ENCODE measurements around the gene LZTS3. TPM values are rescaled to one million over a fixed set of nuclear protein-coding genes. Genes with fewer than 3 reads are reported as not detected.

Gene LZTS3
- total and polyA plus RNA-seq, 2 of the 13 experiments (the other 11 are each of a cell fraction or from before 2014, with no cell fraction given): 10.1 to 31.3 TPM

DNA sequence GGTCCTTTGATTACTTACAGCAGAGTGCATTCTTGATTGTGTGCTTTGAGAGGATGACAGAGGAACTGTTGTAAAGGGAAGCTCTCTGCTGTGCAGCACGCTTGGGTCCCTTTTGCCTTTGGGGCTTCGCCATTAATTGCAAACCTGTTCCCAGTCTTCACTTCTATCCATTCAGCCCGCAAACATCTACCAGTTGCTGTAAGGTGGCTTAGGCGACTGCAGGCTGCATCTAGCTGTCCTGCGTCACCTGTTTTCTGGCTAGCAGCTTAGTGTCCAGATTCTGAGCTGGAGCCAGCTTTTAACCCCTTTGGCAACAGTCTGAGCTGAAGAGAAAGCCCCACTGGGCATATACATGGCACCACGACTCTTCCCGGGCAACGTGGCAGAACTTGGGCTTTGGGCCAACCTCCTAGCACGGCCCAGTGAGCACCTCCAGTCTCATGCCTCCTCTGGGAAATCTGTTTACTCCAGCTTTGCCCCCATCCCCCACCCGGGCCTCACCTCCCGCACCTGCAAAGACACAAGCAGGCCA is 11.2 kb downstream of the LZTS3 start (continued):
- TF ChIP-seq, protein P1, sequence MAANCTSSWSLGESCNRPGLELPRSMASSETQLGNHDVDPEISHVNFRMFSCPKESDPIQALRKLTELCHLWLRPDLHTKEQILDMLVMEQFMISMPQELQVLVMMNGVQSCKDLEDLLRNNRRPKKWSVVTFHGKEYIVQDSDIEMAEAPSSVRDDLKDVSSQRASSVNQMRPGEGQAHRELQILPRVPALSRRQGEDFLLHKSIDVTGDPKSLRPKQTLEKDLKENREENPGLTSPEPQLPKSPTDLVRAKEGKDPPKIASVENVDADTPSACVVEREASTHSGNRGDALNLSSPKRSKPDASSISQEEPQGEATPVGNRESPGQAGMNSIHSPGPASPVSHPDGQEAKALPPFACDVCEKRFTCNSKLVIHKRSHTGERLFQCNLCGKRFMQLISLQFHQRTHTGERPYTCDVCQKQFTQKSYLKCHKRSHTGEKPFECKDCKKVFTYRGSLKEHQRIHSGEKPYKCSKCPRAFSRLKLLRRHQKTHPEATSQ (CRISPR knock-in tag; IDR thresholded peaks at IDR 0.05; ENCODE audit: borderline replicate concordance): no peak
- TF ChIP-seq, protein P2, sequence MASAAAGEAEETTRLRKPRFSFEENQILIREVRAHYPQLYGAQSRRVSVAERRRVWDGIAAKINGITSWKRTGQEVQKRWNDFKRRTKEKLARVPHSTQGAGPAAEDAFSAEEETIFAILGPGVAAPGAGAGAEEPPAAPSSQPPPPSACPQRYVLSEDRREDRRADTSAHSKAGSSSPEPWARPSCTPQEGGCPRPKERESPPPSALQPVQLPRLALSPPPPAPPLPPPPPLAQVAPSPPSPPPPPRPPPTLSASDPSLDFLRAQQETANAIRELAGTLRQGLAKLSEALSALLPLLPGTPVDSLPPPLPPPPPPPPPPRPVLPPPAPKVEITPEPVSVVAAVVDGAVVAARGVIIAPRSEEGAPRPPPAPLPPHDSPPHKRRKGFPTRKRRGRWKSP (CRISPR knock-in tag; IDR thresholded peaks at IDR 0.05): no peak
- TF ChIP-seq ZNF850 (CRISPR knock-in tag; conservative IDR thresholded peaks at IDR 0.05) (no peak), HDAC2 (CRISPR knock-in tag; IDR thresholded peaks at IDR 0.05) (no peak), ZNF841 (CRISPR knock-in tag; IDR thresholded peaks at IDR 0.05; ENCODE audit: borderline replicate concordance) (no peak), KLF9 (CRISPR knock-in tag; IDR thresholded peaks at IDR 0.05; ENCODE audit: low read depth) (no peak), NR2C2 (CRISPR knock-in tag; IDR thresholded peaks at IDR 0.05; ENCODE audit: borderline replicate concordance) (no peak), NONO (IDR thresholded peaks at IDR 0.05) (no peak), NONO (CRISPR knock-in tag; conservative IDR thresholded peaks at IDR 0.05) (no peak), SMARCE1 (IDR thresholded peaks at IDR 0.05; ENCODE audit: borderline replicate concordance) (no peak), ZNF451 (CRISPR knock-in tag; IDR thresholded peaks at IDR 0.05) (no peak), CEBPG (CRISPR knock-in tag; IDR thresholded peaks at IDR 0.05) (no peak)
- TF ChIP-seq, protein P3, sequence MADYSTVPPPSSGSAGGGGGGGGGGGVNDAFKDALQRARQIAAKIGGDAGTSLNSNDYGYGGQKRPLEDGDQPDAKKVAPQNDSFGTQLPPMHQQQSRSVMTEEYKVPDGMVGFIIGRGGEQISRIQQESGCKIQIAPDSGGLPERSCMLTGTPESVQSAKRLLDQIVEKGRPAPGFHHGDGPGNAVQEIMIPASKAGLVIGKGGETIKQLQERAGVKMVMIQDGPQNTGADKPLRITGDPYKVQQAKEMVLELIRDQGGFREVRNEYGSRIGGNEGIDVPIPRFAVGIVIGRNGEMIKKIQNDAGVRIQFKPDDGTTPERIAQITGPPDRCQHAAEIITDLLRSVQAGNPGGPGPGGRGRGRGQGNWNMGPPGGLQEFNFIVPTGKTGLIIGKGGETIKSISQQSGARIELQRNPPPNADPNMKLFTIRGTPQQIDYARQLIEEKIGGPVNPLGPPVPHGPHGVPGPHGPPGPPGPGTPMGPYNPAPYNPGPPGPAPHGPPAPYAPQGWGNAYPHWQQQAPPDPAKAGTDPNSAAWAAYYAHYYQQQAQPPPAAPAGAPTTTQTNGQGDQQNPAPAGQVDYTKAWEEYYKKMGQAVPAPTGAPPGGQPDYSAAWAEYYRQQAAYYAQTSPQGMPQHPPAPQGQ (CRISPR knock-in tag; IDR thresholded peaks at IDR 0.05; ENCODE audit: borderline replicate concordance): no peak; the same call in 1 of the 2 replicates
- TF ChIP-seq, protein P4, sequence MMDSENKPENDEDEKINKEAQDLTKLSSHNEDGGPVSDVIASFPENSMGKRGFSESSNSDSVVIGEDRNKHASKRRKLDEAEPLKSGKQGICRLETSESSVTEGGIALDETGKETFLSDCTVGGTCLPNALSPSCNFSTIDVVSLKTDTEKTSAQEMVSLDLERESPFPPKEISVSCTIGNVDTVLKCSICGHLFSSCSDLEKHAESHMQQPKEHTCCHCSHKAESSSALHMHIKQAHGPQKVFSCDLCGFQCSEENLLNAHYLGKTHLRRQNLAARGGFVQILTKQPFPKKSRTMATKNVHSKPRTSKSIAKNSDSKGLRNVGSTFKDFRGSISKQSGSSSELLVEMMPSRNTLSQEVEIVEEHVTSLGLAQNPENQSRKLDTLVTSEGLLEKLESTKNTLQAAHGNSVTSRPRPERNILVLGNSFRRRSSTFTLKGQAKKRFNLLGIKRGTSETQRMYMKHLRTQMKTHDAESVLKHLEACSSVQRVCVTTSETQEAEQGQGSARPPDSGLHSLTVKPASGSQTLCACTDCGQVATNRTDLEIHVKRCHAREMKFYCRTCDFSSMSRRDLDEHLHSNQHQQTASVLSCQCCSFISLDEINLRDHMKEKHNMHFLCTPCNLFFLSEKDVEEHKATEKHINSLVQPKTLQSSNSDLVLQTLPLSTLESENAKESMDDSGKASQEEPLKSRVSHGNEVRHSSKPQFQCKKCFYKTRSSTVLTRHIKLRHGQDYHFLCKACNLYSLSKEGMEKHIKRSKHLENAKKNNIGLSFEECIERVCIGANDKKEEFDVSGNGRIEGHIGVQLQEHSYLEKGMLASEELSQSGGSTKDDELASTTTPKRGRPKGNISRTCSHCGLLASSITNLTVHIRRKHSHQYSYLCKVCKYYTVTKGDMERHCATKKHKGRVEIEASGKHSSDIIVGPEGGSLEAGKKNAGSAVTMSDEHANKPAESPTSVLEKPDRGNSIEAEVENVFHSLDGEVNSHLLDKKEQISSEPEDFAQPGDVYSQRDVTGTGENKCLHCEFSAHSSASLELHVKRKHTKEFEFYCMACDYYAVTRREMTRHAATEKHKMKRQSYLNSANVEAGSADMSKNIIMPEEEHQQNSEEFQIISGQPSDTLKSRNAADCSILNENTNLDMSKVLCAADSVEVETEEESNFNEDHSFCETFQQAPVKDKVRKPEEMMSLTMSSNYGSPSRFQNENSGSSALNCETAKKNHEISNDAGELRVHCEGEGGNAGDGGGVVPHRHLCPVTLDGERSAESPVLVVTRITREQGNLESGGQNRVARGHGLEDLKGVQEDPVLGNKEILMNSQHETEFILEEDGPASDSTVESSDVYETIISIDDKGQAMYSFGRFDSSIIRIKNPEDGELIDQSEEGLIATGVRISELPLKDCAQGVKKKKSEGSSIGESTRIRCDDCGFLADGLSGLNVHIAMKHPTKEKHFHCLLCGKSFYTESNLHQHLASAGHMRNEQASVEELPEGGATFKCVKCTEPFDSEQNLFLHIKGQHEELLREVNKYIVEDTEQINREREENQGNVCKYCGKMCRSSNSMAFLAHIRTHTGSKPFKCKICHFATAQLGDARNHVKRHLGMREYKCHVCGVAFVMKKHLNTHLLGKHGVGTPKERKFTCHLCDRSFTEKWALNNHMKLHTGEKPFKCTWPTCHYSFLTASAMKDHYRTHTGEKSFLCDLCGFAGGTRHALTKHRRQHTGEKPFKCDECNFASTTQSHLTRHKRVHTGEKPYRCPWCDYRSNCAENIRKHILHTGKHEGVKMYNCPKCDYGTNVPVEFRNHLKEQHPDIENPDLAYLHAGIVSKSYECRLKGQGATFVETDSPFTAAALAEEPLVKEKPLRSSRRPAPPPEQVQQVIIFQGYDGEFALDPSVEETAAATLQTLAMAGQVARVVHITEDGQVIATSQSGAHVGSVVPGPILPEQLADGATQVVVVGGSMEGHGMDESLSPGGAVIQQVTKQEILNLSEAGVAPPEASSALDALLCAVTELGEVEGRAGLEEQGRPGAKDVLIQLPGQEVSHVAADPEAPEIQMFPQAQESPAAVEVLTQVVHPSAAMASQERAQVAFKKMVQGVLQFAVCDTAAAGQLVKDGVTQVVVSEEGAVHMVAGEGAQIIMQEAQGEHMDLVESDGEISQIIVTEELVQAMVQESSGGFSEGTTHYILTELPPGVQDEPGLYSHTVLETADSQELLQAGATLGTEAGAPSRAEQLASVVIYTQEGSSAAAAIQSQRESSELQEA (CRISPR knock-in tag; IDR thresholded peaks at IDR 0.05; ENCODE audit: not compliant biosample characterization): no peak
- TF ChIP-seq, protein P5, sequence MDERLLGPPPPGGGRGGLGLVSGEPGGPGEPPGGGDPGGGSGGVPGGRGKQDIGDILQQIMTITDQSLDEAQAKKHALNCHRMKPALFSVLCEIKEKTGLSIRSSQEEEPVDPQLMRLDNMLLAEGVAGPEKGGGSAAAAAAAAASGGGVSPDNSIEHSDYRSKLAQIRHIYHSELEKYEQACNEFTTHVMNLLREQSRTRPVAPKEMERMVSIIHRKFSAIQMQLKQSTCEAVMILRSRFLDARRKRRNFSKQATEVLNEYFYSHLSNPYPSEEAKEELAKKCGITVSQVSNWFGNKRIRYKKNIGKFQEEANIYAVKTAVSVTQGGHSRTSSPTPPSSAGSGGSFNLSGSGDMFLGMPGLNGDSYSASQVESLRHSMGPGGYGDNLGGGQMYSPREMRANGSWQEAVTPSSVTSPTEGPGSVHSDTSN (CRISPR knock-in tag; IDR thresholded peaks at IDR 0.05): no peak
- TF ChIP-seq, protein P6, sequence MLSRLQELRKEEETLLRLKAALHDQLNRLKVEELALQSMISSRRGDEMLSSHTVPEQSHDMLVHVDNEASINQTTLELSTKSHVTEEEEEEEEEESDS (CRISPR knock-in tag; IDR thresholded peaks at IDR 0.05; ENCODE audit: borderline replicate concordance): no peak
